GM10847 (cell line): ENCODE measurements around the gene ZNF723.

Source experiments
- POLR2A ChIP-seq: IDR thresholded peaks from 2 replicates; pipeline ENCODE4 v1.6.1; 2011; ENCODE audit not compliant: insufficient read length; ENCODE audit errors: extremely low read depth

The ZNF723 gene

DNA sequence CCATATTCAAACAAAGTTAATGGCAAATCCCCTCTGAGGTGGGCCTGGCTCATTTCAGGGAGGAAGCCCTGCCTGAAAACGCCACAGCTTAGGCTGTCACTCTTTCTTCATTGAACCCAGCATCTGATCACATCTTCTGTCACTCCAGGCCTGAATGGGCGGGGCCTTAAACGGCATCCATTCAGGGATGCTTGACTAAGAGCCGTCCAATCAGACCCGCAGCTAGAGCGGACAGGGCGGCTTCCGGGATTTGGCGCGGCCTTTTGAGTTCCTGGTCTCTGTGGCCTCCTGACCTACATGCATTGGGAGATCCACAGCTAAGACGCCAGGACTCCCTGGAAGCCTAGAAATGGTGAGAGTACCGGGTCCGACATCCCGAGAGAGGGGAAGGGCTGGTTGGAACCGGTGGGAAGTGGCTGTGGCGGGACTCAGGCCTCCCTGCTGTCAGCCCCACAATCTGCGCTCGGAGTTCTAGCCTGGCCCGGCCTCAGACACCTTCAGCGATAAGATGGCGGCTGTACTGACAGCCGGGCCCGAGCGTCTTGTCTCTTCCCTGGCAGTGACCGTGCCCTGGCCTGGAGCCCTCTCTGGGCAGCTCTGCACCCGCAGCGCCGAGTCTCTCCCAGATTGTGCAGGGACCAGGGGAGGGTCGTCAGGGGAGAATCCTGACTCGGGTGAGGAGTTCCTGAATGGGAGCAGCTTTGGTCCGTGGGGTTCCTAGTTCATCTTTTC, at the start of gene ZNF723:
Gene ZNF723 (plus strand): TSS at position 261 of the 732 bp plus-strand sequence. CDS start 89 bp downstream, at position 350.
- no peak for TF ChIP-seq POLR2A

DNA sequence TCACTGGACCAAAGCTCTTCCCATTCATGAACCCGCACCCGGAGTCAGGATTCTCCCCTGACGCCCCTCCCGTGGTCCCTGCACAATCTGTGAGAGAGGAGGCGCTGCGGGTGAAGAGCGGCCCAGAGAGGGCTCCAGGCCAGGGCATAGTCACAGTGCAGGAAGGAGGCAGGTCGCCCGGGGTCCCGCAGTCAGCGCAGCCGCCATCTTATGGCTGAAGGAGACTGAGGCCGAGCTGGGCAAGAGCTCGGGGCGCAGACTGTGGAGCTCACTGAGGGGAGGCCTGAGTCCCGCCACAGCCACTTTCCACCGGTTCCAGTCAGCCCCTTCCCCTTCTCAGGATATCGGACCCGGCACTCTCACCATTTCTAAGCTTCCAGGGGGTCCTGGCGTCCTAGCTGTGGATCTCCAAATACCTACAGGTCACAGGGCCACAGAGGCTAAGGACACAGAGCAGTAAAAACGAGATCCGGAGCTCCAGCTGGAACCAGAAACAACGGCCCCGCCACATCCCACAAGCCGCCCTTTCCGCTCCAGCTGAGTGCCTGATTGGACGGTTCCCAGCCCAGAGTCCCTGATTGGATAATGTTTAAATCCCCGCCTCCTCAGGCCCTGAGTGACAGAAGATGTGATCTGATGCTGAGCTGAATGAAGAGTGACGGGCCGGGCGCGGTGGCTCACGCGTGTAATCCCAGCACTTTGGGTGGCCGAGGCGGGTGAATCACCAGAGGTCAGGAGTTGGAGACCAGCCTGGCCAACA, 48.3 kb upstream of the ZNF723 start, which contains the start of gene ZNF99:
Gene ZNF99 (minus strand): TSS at position 501 of the 760 bp plus-strand sequence. CDS start 135 bp downstream, at position 366.
- no peak for TF ChIP-seq POLR2A

DNA sequence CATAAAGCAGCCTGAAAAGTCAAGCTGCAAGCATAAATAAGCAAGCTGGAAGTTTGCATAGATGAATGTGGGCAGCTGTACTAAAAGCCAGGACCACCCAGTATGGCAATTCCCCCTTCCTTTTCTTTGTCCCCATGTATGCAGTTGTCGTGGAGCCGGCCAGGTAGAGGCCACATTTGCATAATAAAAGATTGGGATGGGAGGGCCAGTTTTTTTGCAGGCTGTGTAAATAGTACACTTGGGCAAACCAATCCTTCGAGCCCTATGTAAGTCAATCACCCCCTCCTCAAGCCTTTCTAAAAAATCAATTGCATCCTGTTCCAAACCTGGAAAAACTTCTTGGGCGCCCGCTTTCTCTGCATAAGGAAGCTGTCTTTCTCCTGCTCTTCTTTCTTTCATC, 35.1 kb upstream of the ZNF723 start:
- no peak for TF ChIP-seq POLR2A

DNA sequence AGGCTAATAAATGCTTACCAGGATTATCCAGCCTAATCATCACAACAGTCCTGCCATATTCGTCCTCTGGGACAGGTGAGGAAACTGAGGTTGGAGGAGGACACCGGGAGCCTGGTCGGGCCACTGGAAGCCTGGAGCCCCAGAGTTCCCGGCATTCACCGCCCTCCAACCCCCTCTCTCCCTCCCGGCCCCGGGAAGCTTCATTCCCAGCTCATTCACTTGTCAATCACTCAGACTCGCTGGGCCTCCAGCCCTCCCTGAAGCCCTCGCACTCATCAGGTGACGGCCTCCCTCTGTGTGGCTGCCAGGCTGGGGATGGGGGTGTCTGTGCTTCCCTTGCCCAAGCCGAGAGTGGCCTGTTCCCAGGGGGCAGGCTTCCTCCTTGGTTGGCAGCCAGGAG, 25.7 kb upstream of the ZNF723 start:
- TF ChIP-seq POLR2A: no peak

DNA sequence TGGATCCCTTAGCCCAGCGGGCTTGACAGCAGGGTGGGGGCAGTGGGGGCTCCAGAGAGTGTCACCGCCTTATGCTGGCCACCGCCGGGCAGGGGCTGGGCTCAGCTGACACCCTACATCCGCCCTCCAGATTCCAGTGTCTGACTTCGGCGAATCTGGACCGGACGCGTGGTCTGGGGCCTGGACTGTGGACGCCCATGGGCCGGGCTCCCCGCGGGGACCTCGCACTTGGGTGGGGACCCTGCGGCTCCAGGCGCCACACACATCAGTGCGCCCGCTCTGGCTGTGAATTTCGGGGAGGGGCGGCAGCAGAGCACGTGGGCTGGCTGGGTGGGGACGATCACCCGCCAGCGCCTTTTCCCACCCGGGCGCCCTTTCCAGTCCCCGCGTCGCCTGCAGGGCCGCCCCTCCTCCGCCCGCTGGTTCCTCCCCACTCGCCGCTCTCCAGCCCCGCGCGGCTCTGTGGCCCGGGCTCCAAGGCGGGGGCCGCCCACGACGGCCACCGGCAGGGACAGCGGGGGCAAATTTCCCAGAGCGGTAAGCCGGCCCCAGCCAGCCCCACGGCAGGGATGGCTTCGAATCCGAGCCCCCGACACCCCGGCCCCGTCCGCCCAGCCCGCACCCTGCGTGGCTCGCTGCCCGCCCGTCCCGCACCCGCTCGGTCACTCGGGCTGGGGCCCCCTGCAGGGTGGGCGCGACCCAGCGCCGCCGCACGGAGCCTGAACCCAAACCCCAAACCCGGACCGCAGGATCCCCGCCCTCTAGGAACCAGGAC, 24.8 kb upstream of the ZNF723 start:
- no peak for TF ChIP-seq POLR2A

DNA sequence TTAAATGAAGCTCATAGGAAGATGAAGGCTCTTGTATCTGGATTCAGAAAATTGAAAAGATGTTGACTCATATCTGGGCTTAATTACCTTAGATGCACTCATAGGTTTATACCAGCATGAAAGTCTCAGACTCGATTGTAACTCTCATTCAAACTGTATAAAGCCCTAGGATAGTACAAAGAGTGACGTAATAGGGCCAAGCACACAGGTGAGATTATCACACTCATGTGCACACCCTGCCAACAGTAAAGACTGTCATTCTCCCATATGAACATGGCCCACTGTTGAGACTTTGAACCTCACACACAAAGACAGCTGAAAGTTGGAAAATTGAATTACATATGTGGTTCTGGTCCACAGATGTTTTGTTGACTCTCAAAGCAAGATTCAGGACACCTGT, 18.0 kb upstream of the ZNF723 start:
- TF ChIP-seq POLR2A: no peak

DNA sequence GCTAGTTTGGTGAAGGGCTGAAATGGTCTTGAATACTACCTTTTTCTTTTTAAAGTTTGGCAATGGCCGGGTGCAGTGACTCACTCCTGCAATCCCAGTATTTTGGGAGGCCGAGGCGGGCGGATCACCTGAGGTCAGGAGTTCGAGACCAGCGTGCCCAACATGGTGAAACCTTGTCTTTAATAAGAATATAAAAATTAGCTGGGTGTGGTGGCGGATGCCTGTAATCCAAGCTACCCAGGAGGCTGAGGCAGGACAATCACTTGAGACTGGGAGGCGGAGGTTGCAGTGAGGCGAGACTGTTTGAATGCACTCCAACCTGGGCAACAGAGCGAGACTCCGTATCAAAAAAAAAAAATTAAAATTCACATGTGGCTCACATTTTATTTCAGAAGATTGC, 880 bp upstream of the ZNF723 start:
- TF ChIP-seq POLR2A: no peak

DNA sequence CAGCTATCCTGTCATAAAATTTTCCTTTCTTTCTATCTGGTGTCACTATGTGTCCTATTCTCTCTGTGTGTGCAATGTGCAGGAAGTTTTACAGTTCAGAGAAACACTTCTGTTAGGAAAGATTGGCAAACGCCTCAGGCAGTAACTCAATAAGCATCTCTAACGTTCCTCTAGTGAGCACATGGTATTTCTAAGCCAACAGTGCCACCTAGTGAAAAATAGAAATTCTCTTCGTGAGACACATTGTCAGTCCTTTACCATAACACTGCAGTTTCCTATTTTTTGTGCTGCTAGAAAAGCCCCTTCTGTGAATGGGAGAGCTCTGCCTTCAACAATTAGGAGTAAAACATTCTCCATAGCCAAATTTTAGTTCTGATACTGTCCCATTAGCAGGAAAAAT, 50.7 kb downstream of the ZNF723 start:
- TF ChIP-seq POLR2A: no peak

DNA sequence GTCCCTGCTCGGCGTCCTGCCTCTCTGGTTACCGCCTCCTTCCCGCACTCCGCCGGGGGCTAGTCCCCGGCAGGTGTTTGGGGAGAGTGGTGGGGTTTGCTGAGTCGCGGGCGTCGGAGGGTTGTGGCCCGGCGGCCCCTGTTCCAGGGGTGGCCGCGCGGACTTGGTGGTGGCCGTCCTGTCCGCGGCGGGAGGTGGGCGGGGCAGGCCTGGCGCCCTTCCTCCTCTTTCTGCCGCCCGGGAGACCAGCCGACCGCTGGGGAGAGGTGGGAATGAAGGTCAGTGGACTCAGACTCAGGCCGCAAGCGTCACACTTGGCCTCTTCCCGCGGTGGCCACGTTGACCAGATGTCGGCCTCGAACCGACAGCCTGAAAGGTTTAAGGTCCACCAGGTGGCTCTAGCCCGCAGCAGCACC, 61.8 kb downstream of the ZNF723 start:
- TF ChIP-seq POLR2A: no peak

DNA sequence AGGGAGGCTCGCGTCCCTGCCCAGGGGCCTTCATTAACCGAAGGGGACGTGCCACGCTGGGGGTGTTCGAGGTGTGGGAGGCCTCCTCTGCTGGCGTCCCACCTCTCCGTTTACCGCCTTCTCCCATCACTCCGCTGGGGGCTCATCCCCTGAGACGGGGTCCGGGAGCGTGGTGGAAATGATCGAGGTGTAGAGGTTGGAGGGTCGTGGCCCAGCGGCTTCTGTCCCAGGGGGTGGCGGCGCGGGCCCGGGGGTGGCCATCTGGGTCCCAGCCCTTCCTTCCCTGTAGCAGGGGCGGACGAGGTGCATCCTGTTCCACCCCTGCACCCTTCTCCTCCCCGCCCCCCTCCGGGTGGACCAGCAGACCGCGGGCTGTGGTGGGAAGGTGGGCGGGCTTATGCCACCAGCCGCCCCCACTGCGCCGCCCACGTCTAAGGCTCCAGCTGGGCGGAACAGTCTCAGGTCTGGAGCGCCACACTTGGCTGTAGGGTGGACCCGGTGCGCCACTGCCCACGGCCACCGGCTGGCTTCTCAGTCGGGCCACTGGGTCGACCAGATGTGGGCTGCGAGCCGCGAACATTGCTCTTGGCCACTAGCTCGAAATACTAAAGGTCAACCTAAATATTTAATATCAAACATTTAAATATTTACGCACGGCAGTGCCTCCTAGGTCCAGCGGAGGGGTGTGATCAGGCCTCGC, 69.5 kb downstream of the ZNF723 start:
- TF ChIP-seq POLR2A: no peak
